Measurements from ENCODE around the gene ALOX5. TPM values are rescaled to one million over a fixed set of nuclear protein-coding genes. Genes with fewer than 3 reads are reported as not detected.

ALOX5 gene
- total and polyA plus RNA-seq, 2 of the 4 experiments (the other 2 are of a cell fraction), result not detected

- DNase-seq, result no peak
- in situ Hi-C loops (cut with MboI; ENCODE audit: low sequenced_read_pairs), result no loop called here
These were observed 5.1 kb downstream of the ALOX5 start for GRCh38 chr10:45378914-45379726.

More at GRCh38 chr10:45378914-45379726, 5.1 kb downstream of the ALOX5 start:
- Histone ChIP-seq H2BK15ac (ENCODE audit: low read depth, low read length) (no peak overlapping the region), H3K9ac (ENCODE audit: low read depth, low read length) (no peak overlapping the region), H4K20me1 (ENCODE audit: insufficient read depth, low read length) (no peaks in the 10 kb centered on the region), H3K56ac (ENCODE audit: extremely low read depth, insufficient read depth, low read length) (no peak overlapping the region), H2AK5ac (ENCODE audit: low read depth, low read length) (no peak overlapping the region), H3K9me1 (ENCODE audit: insufficient read depth, low read length) (no peaks in the 10 kb centered on the region), H3K4me3 (ENCODE audit: insufficient read depth, low read depth, low read length) (no peak overlapping the region), H3K18ac (ENCODE audit: low read depth, low read length) (no peak overlapping the region), H4K5ac (ENCODE audit: low read depth, low read length) (no peak overlapping the region), H3K23ac (ENCODE audit: low read depth, low read length) (no peak overlapping the region), H3K27me3 (ENCODE audit: control insufficient read depth, insufficient read depth, low read length) (peaks cover 21% of the 10 kb centered on the region), H2AK9ac (replicated peaks; ENCODE audit: low read depth, low read length, poor library complexity) (no peak overlapping the region), H3K4ac (ENCODE audit: low read depth, low read length) (no peak overlapping the region), H2BK120ac (ENCODE audit: low read depth, low read length) (no peak overlapping the region), H3K36me3 (ENCODE audit: control insufficient read depth, insufficient read depth, low read length) (no peaks in the 10 kb centered on the region), H4K91ac (ENCODE audit: insufficient read depth, low read depth, low read length) (no peak overlapping the region), H2BK5ac (ENCODE audit: low read depth, low read length, poor library complexity, severe bottlenecking) (no peak overlapping the region), H3K79me1 (ENCODE audit: low read depth in 1 of 2, low read length in 2 of 2) (no peaks in the 10 kb centered on the region), H3K27ac (ENCODE audit: insufficient read depth, low read length) (no peak overlapping the region), H2AFZ (replicated peaks; ENCODE audit: low read length, poor library complexity) (no peak overlapping the region), H3K9me3 (ENCODE audit: control insufficient read depth, insufficient read depth, low read length) (no peaks in the 10 kb centered on the region), H2BK20ac (ENCODE audit: low read depth, low read length) (no peak overlapping the region), H3K4me1 (ENCODE audit: control insufficient read depth, insufficient read depth, low read length) (no peaks in the 10 kb centered on the region), H4K8ac (ENCODE audit: low read depth in 2 of 2, low read length in 2 of 2) (no peak overlapping the region), H3K14ac (replicated peaks; ENCODE audit: low read depth, low read length) (no peak overlapping the region), H3K4me2 (ENCODE audit: low read depth, low read length) (no peak overlapping the region)
- no peak for ATAC-seq (ENCODE audit: low read depth)
- dilution Hi-C loops (cut with HindIII; ENCODE audit: low sequenced_read_pairs, unreplicated experiment), result no loop called here
- CTCF ChIA-PET, result no interaction called here
- BruUV-seq (replicated peaks), result no TSS peak
- 20% methylated on average over 1 of the region's 12 CpGs; no CpG with 5 or more reads in 1 of the 2 experiments for WGBS, 2 experiments (ENCODE audit: extremely low coverage in 2 of 2, insufficient read length in 1 of 2)
- TF ChIP-seq MAFK (IDR thresholded peaks at IDR 0.05; ENCODE audit: low read depth, low read length) (no peak), MXI1 (IDR thresholded peaks at IDR 0.05; ENCODE audit: borderline replicate concordance, low read depth, low read length) (no peak), POLR2A (IDR thresholded peaks at IDR 0.05; ENCODE audit: low read depth, low read length) (no peak), RCOR1 (IDR thresholded peaks at IDR 0.05; ENCODE audit: insufficient replicate concordance, low read length) (no peak), FOS (IDR thresholded peaks at IDR 0.05; ENCODE audit: low read depth, low read length) (no peak), CHD1 (IDR thresholded peaks at IDR 0.05; ENCODE audit: low read depth, low read length) (no peak), BHLHE40 (IDR thresholded peaks at IDR 0.05; ENCODE audit: low read depth, low read length) (no peak)
- intact Hi-C loops (cut with micrococcal nuclease), result no loop called here
- POLR2A ChIA-PET (ENCODE audit: unreplicated experiment), result no interaction called here

Measured in IMR-90 (cell line).